Measurements from ENCODE around the gene EME2. TPM values are rescaled to one million over a fixed set of nuclear protein-coding genes. Genes with fewer than 3 reads are reported as not detected.

The EME2 gene
- total RNA-seq, 3 donors from 2014 or later (not counting 1 experiment from before 2014, with no cell fraction given), result 30.0 to 33.8 (median 30.1) TPM

DNA sequence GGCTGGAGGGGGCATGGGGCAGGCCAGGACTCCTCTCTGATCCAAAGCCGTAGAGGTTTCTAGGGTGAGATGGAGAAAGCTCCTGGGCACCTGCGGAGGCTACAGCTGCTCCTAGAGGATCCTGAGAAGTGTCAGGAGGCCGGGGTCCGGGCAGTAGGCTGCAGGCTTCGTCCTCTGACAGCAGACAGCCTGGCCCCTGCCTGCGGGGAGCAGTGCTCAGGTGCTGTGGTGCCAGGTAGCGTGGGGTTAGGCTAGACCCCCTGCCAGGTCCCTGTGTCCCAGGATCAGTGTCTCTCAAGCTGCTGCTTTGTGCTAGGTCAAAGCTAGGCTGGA, 1.8 kb downstream of the EME2 start:
- no peaks in the 10 kb centered on the region for H3K27me3 ChIP-seq (ENCODE audit: control insufficient read depth, insufficient read depth, low read length)
- Mint-ChIP-seq H3K9me3 (no peaks in the 10 kb centered on the region), H3K4me3 (no peak overlapping the region), H3K27me3 (ENCODE audit: low read depth in 2 of 2) (no peaks in the 10 kb centered on the region), H3K27ac (no peak overlapping the region), H3K36me3 (no peaks in the 10 kb centered on the region), H3K4me1 (peaks cover 14 to 21% of the 10 kb centered on the region in 2 donors)
- DNase-seq (no peak), ATAC-seq (no peak)
- intact Hi-C loops (cut with micrococcal nuclease), result loop anchor here (5.0 to 10.0 kb wide), 2 partner anchors 150 to 378 kb away; no protein-coding TSS in a partner anchor
- peaks cover 45% of the 10 kb centered on the region for H3K4me1 ChIP-seq (ENCODE audit: control insufficient read depth, insufficient read depth, low read length)
- WGBS (ENCODE audit: insufficient coverage), result 89% methylated on average over 7 of the region's 7 CpGs
- no peak for TF ChIP-seq CTCF (IDR thresholded peaks at IDR 0.05)
- H3K4me3 ChIP-seq (ENCODE audit: low read length), result no peak overlapping the region
- peaks cover 19% of the 10 kb centered on the region for H3K36me3 ChIP-seq (ENCODE audit: control insufficient read depth, insufficient read depth, low read length)
- no peak overlapping the region for H3K27ac ChIP-seq (ENCODE audit: low read length)
- no peaks in the 10 kb centered on the region for H3K9me3 ChIP-seq (ENCODE audit: control insufficient read depth, insufficient read depth, low read length)

- no peaks in the 10 kb centered on the region for H3K9me3 Mint-ChIP-seq
- H3K36me3 Mint-ChIP-seq, result no peaks in the 10 kb centered on the region
- peaks cover 45% of the 10 kb centered on the region for H3K4me1 ChIP-seq (ENCODE audit: control insufficient read depth, insufficient read depth, low read length)
- no peaks in the 10 kb centered on the region for H3K27me3 ChIP-seq (ENCODE audit: control insufficient read depth, insufficient read depth, low read length)
- no peak overlapping the region for H3K27ac ChIP-seq (ENCODE audit: low read length)
- no peaks in the 10 kb centered on the region for H3K9me3 ChIP-seq (ENCODE audit: control insufficient read depth, insufficient read depth, low read length)
- no peak overlapping the region for H3K4me3 ChIP-seq (ENCODE audit: low read length)
- H3K4me1 Mint-ChIP-seq, result peaks cover 14 to 17% of the 10 kb centered on the region in 2 donors
- no peaks in the 10 kb centered on the region for H3K27me3 Mint-ChIP-seq (ENCODE audit: low read depth in 2 of 2)
- 97% methylated on average over 30 of the region's 30 CpGs for WGBS (ENCODE audit: insufficient coverage)
- H3K27ac Mint-ChIP-seq, result no peak overlapping the region
- no peak for DNase-seq
- peaks cover 22% of the 10 kb centered on the region for H3K36me3 ChIP-seq (ENCODE audit: control insufficient read depth, insufficient read depth, low read length)
- no peak for TF ChIP-seq CTCF (IDR thresholded peaks at IDR 0.05)
- H3K4me3 Mint-ChIP-seq, result peak overlapping the region; percentile 46
- ATAC-seq, result no peak
- intact Hi-C loops (cut with micrococcal nuclease), result loop anchor here (10.0 kb wide), 1 partner anchor 150 kb away; no protein-coding TSS in a partner anchor
Measured at GRCh38 chr16:1775006-1775845, 2.6 kb downstream of the EME2 start.

DNA sequence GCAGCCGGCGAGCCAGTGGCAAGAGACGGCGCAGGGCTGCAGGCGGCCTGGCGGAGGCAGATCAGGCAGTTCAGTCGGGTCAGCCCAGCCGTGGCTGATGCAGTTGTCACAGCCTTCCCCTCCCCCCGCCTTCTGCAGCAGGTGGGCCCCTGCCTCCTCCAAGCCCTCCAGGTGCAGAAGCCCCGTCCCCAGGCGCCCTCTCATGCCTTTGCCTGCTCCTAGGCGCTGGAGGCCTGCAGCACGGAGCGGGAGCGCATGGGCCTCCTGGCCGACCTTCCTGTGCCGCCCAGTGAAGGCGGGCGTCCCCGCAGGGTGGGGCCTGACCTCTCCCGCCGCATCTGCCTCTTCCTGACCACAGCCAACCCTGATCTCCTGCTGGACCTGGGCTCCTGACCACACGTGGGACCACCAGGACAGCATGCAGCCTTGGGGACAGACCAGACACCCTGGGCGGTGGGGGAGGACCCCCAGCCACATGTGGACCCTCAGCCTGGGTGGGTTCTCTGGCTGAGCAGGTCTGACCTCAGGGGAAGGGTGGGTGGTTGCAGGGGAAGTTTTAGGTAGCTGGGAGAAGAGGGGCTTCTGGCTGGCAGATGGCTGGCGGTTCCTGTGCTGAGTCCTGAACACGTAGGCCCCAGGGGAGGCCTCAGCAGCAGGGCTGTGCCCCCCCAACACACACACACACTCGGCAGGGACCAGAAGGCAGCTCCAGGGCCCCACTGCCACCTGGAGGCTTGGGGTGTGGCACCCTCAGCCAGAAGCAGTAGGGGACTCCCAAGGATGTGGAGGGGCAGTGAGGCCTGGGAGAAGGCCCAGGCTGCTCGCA, 3.4 kb downstream of the EME2 start:
- no peaks in the 10 kb centered on the region for H3K27me3 Mint-ChIP-seq (ENCODE audit: low read depth in 2 of 2)
- no peaks in the 10 kb centered on the region for H3K9me3 Mint-ChIP-seq
- Histone ChIP-seq H3K9me3 (ENCODE audit: control insufficient read depth, insufficient read depth, low read length) (no peaks in the 10 kb centered on the region), H3K4me3 (ENCODE audit: low read length) (no peak overlapping the region), H3K27ac (ENCODE audit: low read length) (no peak overlapping the region), H3K4me1 (ENCODE audit: control insufficient read depth, insufficient read depth, low read length) (peaks cover 45% of the 10 kb centered on the region), H3K36me3 (ENCODE audit: control insufficient read depth, insufficient read depth, low read length) (peaks cover 24% of the 10 kb centered on the region), H3K27me3 (ENCODE audit: control insufficient read depth, insufficient read depth, low read length) (no peaks in the 10 kb centered on the region)
- H3K4me1 Mint-ChIP-seq, result peaks cover 14 to 15% of the 10 kb centered on the region in 2 donors
- WGBS (ENCODE audit: insufficient coverage), result 89% methylated on average over 27 of the region's 28 CpGs
- no peak for DNase-seq
- no peak for ATAC-seq
- peak overlapping the region; percentile 25 for H3K4me3 Mint-ChIP-seq
- H3K27ac Mint-ChIP-seq, result no peak overlapping the region
- intact Hi-C loops (cut with micrococcal nuclease), result loop anchor here (10.0 kb wide), 1 partner anchor 149 kb away; no protein-coding TSS in a partner anchor
- no peak for TF ChIP-seq CTCF (IDR thresholded peaks at IDR 0.05)
- no peaks in the 10 kb centered on the region for H3K36me3 Mint-ChIP-seq
